Panc1 (cell line): ENCODE results near the gene SDSL.

Experiments
- CTCF ChIP-seq: fragments of 450-650 bp; IDR thresholded peaks from 2 replicates; pipeline ENCODE4 v1.5.1; 2017; ENCODE audit warnings: mild to moderate bottlenecking
- POLR2AphosphoS5 ChIP-seq: IDR thresholded peaks from 2 replicates; pipeline ENCODE4 v1.6.1; 2012; ENCODE audit warnings: mild to moderate bottlenecking, low read depth, low read length, moderate library complexity

- TF ChIP-seq CTCF (no peak), POLR2AphosphoS5 (no peak)
Observed at GRCh38 chr12:113477171-113477841, 55.1 kb downstream of the SDSL start.
